GDM1 (cell line): ENCODE results near the gene NPAS2.

Experiments used
- DNase-seq: peaks from one replicate; lab custom pipeline; 2025; lab: John Stamatoyannopoulos, UW

NPAS2 gene

DNA sequence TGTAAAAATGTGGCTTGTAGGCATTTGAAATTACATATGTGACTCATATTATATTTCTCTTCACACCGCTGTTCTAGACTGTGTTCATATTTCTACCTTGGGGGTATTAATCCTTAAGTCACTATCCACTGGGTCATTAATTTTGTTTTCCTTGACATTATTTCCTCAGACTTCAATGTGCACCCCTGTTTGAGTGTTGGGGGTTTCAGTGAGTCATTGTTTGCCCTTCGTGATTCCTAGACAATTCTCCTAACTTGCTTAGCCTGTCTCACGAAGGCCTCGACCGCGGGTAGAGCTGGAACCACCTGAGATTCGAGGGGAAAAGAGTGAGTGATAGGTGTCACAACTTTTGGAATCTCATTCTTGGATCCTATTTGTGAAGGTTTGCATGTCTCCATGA lies 35.1 kb downstream of the NPAS2 start:
- DNase-seq = no peak

- DNase-seq = no peak
These were observed 35.7 kb downstream of the NPAS2 start for GRCh38 chr2:100855606-100856005.

DNA sequence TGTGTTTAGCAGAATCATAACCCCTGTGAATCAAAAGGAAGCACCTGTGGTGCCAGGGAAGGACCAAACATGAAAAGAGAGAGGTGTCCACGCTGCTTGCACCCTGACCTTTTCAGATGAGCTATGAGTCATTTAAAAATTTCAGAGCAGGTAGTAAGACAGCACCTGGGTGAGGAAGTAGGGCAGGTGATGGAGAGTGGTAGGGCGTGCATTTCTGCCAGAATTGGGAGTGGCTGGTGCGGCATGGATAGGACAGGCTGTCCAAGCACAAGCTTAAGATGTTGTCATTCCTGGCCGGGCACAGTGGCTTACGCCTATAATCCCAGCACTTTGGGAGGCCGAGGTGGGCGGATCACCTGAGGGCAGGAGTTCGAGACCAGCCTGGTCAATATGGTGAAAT lies 36.8 kb downstream of the NPAS2 start:
- DNase-seq = no peak

DNA sequence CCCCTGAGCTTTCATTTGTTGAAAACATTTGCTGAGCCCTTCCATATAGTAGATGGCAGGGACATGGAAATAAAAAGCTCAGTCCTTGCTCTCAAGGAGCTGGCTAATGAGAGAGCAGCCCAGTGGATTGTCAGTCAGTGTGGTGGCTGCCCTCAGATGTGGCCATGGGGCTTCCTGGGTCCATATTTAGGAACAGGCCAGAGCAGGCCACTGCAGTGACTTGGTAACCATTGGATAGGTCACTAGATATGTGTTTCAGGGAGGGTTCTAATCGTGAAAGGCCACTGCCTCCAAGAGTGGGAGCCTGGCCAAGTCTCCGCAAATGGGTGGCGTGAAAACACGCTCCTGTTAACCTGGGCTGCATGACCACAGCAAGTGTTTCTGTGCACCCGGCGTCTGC lies 37.4 kb downstream of the NPAS2 start:
- DNase-seq = no peak

- no peak for DNase-seq
These were observed 38.0 kb downstream of the NPAS2 start for GRCh38 chr2:100857915-100858314.

- no peak for DNase-seq
These were observed 40.0 kb downstream of the NPAS2 start for GRCh38 chr2:100859902-100860301.

GRCh38 chr2:100861340-100861739 lies 41.4 kb downstream of the NPAS2 start:
- DNase-seq = no peak

GRCh38 chr2:100862081-100862480 lies 42.1 kb downstream of the NPAS2 start:
- DNase-seq = no peak

- DNase-seq = no peak
These were observed 46.0 kb downstream of the NPAS2 start for GRCh38 chr2:100865816-100866460.

- DNase-seq = no peak
These were observed 48.1 kb downstream of the NPAS2 start for GRCh38 chr2:100868083-100868482.

DNA sequence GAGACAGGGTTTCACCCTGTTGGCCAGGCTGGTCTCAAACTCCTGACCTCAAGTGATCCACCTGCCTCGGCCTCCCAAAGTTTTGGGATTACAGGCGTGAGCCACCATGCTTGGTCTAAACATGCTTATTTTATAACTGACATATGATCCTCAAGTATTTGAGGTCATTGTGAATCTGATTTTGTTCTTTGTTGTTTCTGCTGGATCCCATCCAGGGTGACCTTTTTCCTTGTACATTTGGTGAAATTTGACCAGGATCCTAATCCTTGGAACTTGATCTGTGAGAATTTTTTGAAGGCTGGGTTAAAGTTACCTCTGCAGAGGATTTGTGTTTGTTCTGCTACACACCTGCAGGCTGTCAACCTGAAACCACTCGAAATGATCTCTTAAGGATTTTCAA lies 49.2 kb downstream of the NPAS2 start:
- DNase-seq = no peak

DNA sequence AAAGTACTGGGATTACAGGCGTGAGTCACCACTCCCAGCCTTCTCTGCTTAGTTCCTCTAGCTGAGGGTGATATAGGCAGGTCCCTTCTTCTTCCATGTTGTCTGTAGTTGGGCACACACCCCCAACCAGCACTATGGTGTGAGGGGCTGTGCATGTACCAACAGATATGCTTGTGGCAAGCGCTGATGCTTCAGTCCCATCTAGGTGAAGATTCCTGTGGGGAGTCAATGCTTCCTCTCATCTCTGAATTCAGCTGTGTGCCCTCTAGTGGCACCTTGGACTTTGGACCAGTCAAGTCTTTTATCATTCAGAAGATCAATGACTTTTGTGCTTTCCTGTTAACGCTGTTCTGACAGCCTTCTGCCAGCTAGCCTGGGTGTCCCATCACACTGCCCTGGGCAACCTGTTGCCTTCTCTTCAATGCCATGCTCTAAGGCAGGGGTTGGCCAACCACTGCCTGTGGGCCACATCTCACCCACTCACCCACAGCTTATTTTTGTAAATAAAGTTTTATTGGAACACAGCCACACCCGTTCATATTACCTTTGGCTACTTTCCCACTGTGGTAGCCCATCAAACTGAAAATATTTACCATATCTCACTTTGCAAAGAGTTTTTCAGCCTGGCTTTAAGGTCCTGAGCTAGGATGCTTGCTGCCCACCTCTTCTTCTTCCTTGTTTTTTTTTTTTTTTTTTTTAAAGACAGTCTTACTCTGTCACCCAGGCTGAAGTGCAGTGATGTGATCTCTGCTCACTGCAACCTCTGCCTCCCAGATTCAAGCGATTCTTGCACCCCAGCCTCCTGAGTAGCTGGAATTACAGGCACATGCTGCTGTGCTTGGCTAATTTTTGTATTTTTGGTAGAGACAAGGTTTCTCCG lies 51.0 kb downstream of the NPAS2 start:
- no peak for DNase-seq

GRCh38 chr2:100875516-100876230 lies 55.7 kb downstream of the NPAS2 start:
- no peak for DNase-seq

GRCh38 chr2:100876231-100876860 lies 56.4 kb downstream of the NPAS2 start:
- no peak for DNase-seq

GRCh38 chr2:100877555-100877954 lies 57.6 kb downstream of the NPAS2 start:
- no peak for DNase-seq

DNA sequence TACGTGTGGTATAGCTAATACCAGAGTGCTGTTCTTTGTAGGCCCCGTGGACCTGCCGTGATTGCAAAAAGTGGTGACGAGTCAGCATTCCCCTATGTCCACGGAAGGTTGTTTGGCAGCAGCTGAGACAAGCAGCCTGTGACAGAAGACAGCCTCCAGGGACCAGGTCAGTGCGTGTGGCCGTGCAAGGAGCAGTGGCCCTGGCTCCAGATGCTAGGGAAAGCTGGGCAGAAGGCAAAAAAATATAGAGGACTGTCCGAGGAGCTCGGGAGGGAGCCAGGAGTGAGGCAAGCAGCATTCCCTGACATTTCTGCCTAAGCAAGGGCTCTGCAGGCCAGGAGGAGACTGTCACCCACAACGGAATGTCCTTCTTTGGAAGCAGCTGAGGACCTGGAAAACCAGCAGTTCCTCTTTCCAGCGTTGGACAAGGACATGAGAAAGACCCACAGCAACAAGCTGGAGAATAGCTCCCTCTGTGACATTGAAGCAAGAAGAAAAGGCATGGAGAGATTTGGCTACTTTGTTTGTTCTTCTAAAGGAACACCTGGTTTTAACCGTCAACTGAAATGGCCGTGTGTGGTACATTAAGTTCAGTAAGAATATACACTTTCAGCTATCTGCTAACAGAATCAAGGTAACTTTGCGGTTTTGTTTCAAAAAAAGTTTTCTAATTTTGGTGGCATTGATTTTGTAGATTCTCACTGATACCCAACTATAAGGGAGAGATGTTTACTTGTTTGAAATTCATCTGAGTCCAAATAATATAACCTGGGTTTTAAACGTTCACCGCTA lies 58.3 kb downstream of the NPAS2 start:
- no peak for DNase-seq

- no peak for DNase-seq
These were observed 59.4 kb downstream of the NPAS2 start for GRCh38 chr2:100879296-100879695.

GRCh38 chr2:100880036-100880435 lies 60.1 kb downstream of the NPAS2 start:
- no peak for DNase-seq

DNA sequence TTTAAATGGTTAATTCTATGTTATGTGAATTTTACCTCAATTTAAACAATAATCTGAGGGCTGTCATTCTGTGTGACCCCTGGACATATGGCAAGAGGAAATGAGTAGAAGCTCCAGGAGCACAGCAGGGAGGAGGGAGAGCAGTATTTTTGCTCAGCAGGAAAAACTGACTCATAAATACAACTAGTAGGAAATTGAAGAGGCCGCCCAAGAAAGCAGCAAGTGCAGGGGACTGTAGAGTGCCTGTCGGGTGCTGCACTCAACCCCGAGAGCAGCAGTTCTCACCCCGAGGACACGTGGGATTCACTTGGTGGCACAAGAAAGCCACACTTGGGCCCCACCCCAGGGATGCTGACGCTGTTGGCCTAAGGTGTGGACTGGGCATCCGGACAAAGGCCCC lies 60.8 kb downstream of the NPAS2 start:
- DNase-seq = no peak

GRCh38 chr2:100882645-100883613 lies 63.0 kb downstream of the NPAS2 start:
- DNase-seq = no peak
